ENCODE data around the gene NOG. TPM values are rescaled to one million over a fixed set of nuclear protein-coding genes. Genes with fewer than 3 reads are reported as not detected.

The NOG gene
- total RNA-seq, 1 experiment from 2014 or later = 0.15 TPM

GRCh38 chr17:56548661-56549060 is 44.8 kb upstream of the NOG start:
- BruUV-seq (replicated peaks) = no TSS peak
- intact Hi-C loops (cut with micrococcal nuclease; ENCODE audit: unreplicated experiment) = no loop called here

GRCh38 chr17:56549501-56549900 is 44.0 kb upstream of the NOG start:
- no TSS peak for BruUV-seq (replicated peaks)
- ChIA-PET CTCF (interaction anchor here (0.6 kb wide), 1 partner anchor 39 kb away, joined by 3 read pairs; no protein-coding TSS in a partner anchor), POLR2A (ENCODE audit: low non-redundant PET) (no interaction called here)
- no peaks in the 10 kb centered on the region for H3K9me3 ChIP-seq (ENCODE audit: low read depth, low read length, poor library complexity, severe bottlenecking)
- peaks cover 5% of the 10 kb centered on the region for H3K27me3 ChIP-seq (replicated peaks; ENCODE audit: insufficient read depth, low read depth, low read length, poor library complexity)
- intact Hi-C loops (cut with micrococcal nuclease; ENCODE audit: unreplicated experiment) = no loop called here
- no peaks in the 10 kb centered on the region for H3K36me3 ChIP-seq (ENCODE audit: insufficient read depth, low read length, poor library complexity, severe bottlenecking)
- TF ChIP-seq CTCF (conservative IDR thresholded peaks at IDR 0.05; ENCODE audit: low read depth, low read length) (no peak), EZH2 (IDR thresholded peaks at IDR 0.05; ENCODE audit: borderline replicate concordance, low read depth, low read length, poor library complexity, severe bottlenecking) (no peak)
- no peaks in the 10 kb centered on the region for H3K4me1 ChIP-seq (ENCODE audit: insufficient read depth, low read length, poor library complexity, severe bottlenecking)
- no peak overlapping the region for H3K27ac ChIP-seq (ENCODE audit: low read depth, low read length, poor library complexity, severe bottlenecking)
- H3K4me3 ChIP-seq (ENCODE audit: low read depth, low read length, poor library complexity, severe bottlenecking) = no peak overlapping the region
- no peak for DNase-seq (ENCODE audit: low spot score)

More at GRCh38 chr17:56548661-56549060, 44.8 kb upstream of the NOG start:
- Histone ChIP-seq H3K9me3 (ENCODE audit: low read depth, low read length, poor library complexity, severe bottlenecking) (no peaks in the 10 kb centered on the region), H3K4me1 (ENCODE audit: insufficient read depth, low read length, poor library complexity, severe bottlenecking) (no peaks in the 10 kb centered on the region), H3K27me3 (replicated peaks; ENCODE audit: insufficient read depth, low read depth, low read length, poor library complexity) (peaks cover 5% of the 10 kb centered on the region), H3K4me3 (ENCODE audit: low read depth, low read length, poor library complexity, severe bottlenecking) (no peak overlapping the region), H3K27ac (ENCODE audit: low read depth, low read length, poor library complexity, severe bottlenecking) (no peak overlapping the region), H3K36me3 (ENCODE audit: insufficient read depth, low read length, poor library complexity, severe bottlenecking) (no peaks in the 10 kb centered on the region)
- DNase-seq (ENCODE audit: low spot score) = no peak
- no peak for TF ChIP-seq CTCF (conservative IDR thresholded peaks at IDR 0.05; ENCODE audit: low read depth, low read length)
- TF ChIP-seq EZH2 (IDR thresholded peaks at IDR 0.05; ENCODE audit: borderline replicate concordance, low read depth, low read length, poor library complexity, severe bottlenecking) = no peak
- CTCF ChIA-PET = no interaction called here
- POLR2A ChIA-PET (ENCODE audit: low non-redundant PET) = no interaction called here

GRCh38 chr17:56557682-56558081 is 35.8 kb upstream of the NOG start:
- intact Hi-C loops (cut with micrococcal nuclease; ENCODE audit: unreplicated experiment) = no loop called here
- Histone ChIP-seq H3K9me3 (ENCODE audit: low read depth, low read length, poor library complexity, severe bottlenecking) (no peaks in the 10 kb centered on the region), H3K27me3 (replicated peaks; ENCODE audit: insufficient read depth, low read depth, low read length, poor library complexity) (peaks cover 5% of the 10 kb centered on the region), H3K27ac (ENCODE audit: low read depth, low read length, poor library complexity, severe bottlenecking) (no peak overlapping the region), H3K36me3 (ENCODE audit: insufficient read depth, low read length, poor library complexity, severe bottlenecking) (no peaks in the 10 kb centered on the region), H3K4me3 (ENCODE audit: low read depth, low read length, poor library complexity, severe bottlenecking) (no peak overlapping the region), H3K4me1 (ENCODE audit: insufficient read depth, low read length, poor library complexity, severe bottlenecking) (no peaks in the 10 kb centered on the region)
- TF ChIP-seq EZH2 (IDR thresholded peaks at IDR 0.05; ENCODE audit: borderline replicate concordance, low read depth, low read length, poor library complexity, severe bottlenecking) = no peak
- TF ChIP-seq CTCF (conservative IDR thresholded peaks at IDR 0.05; ENCODE audit: low read depth, low read length) = no peak
- CTCF ChIA-PET = no interaction called here
- POLR2A ChIA-PET (ENCODE audit: low non-redundant PET) = no interaction called here
- BruUV-seq (replicated peaks) = no TSS peak
- no peak for DNase-seq (ENCODE audit: low spot score)

Data from A673 (cell line).